Activated effector memory CD4-positive, alpha-beta T cell treated with Interleukin-2 at 50 U/mL for 16 hours (primary cell): ENCODE results near the gene CISTR.
A peak's percentile ranks its signal among the peaks of the same experiment; 100 is the strongest.
"Not testable (repeated sequence)": the region's sequence is repeated elsewhere in the genome, so short reads cannot be mapped to it uniquely, and the experiment has no call there.

Source experiments
- DNase-seq: peaks from one replicate; pipeline ENCODE4 v3.0.0-alpha.2; 2020

The CISTR gene

GRCh38 chr12:53751336-53752191, at the start of gene CISTR:
CISTR (minus strand) TSS chr12:53751979.
- peak; percentile 29 for DNase-seq

- no peak for DNase-seq
These were observed 46.8 kb upstream of the CISTR start for GRCh38 chr12:53798575-53798974.

GRCh38 chr12:53795927-53796326, 44.1 kb upstream of the CISTR start:
- DNase-seq = no peak

- no peak for DNase-seq
These were observed 41.4 kb upstream of the CISTR start for GRCh38 chr12:53793221-53793620.

GRCh38 chr12:53791735-53792326, 40.1 kb upstream of the CISTR start:
- no peak for DNase-seq

- DNase-seq = no peak
These were observed 37.8 kb upstream of the CISTR start for GRCh38 chr12:53789570-53789969.

- DNase-seq = no peak
These were observed 37.1 kb upstream of the CISTR start for GRCh38 chr12:53788892-53789291.

GRCh38 chr12:53786411-53786810, 34.6 kb upstream of the CISTR start:
- no peak for DNase-seq

- no peak for DNase-seq
These were observed 33.4 kb upstream of the CISTR start for GRCh38 chr12:53785161-53785560.

GRCh38 chr12:53782093-53782703, 30.4 kb upstream of the CISTR start:
- no peak for DNase-seq

GRCh38 chr12:53781228-53781801, 29.5 kb upstream of the CISTR start:
- no peak for DNase-seq

- no peak for DNase-seq
These were observed 28.5 kb upstream of the CISTR start for GRCh38 chr12:53780323-53780722.

- not testable (repeated sequence) for DNase-seq
These were observed 27.9 kb upstream of the CISTR start for GRCh38 chr12:53779679-53780078.

GRCh38 chr12:53777936-53778644, 26.3 kb upstream of the CISTR start:
- no peak for DNase-seq

GRCh38 chr12:53777412-53777811, 25.6 kb upstream of the CISTR start:
- no peak for DNase-seq

- DNase-seq = no peak
These were observed 25.1 kb upstream of the CISTR start for GRCh38 chr12:53776872-53777271.

- no peak for DNase-seq
These were observed 23.8 kb upstream of the CISTR start for GRCh38 chr12:53775478-53776145.

GRCh38 chr12:53770281-53770680, 18.5 kb upstream of the CISTR start:
- DNase-seq = no peak

- no peak for DNase-seq
These were observed 17.2 kb upstream of the CISTR start for GRCh38 chr12:53768976-53769375.

GRCh38 chr12:53766881-53767280, 15.1 kb upstream of the CISTR start:
- DNase-seq = no peak

GRCh38 chr12:53765891-53766290, 14.1 kb upstream of the CISTR start:
- DNase-seq = no peak

GRCh38 chr12:53764615-53765014, 12.8 kb upstream of the CISTR start:
- DNase-seq = no peak
